HG02870 (cell line): Measurements from ENCODE around the gene S100PBP.

Experiments used
- ATAC-seq: cut with Tn5 transposase; IDR thresholded peaks from one replicate; pipeline ENCODE4 v1.9.1; 2021; ENCODE audit warnings: mild to moderate bottlenecking, moderate library complexity; ENCODE audit not compliant: unreplicated experiment

Gene S100PBP

DNA sequence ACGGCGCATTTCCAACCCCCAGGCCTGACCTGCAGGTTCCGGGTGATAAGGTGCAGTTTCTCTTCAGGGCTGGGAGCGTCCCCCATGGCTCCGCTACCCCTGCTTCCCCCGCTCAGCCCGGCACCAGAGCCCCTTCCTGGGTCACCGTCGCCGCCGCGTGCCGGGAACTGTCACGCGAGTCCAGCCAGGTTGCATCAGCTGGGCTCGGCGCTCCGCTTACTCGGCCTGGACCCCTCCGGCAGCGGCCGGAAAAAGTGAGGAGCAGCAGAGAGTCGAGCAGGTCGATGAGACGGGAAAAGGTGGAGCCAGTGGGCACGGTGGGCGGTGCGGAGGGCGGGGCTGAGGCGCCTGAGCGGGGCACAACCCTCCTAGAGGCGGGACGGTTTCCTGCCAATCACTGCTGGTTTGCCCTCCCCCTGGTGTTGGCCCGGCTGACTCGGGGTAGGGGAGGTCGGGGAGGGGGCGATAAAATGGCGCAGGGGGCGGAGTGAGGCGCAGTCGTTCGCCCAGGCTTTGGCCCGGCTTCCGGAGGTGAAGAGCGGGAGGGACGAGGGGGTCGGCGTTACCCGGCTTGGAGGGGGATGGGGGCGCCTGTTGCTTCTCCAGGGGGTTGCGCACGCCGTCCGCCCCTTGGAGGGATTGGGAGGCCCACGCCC, at the start of gene S100PBP, which contains the start of gene YARS1:
Gene S100PBP, plus strand, starts transcription at position 495 of the 656 bp plus-strand sequence. CDS start 8,447 bp downstream, outside the sequence.
Gene YARS1, minus strand, starts transcription at position 200 of the 656 bp plus-strand sequence. Its CDS starts 114 bp downstream, at position 86.
- ATAC-seq, result peak; percentile 78

DNA sequence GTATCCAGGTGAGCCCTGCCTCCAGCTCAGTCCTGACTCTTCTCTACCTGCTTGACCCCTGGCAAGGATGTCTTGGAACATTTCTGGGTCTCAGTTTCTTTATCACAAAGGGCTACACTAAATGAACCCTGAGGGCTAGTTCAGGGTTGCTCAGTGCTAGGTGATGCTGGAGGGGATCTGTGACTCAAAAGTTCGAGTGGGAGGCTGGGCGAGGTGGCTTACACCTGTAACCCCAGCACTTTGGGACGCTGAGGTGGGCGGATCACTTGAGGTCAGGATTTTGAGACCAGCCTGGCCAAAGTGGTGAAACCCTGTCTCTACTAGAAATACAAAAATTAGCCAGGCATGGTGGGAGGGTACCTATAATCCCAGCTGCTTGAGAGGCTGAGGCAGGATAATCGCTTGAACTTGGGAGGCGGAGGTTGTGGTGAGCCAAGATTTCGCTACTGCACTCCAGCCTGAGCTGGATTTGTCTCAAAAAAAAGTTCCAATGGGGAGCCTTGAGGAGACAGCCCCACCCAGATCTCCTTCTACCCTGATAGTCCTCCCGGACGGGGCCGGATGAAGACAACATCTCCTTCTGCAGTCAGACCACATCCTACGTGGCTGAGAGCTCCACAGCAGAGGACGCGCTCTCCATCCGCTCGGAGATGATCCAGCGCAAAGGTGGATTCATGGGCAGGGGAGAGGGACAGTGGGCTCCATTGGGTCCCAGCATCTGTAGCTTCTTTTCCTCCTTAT, 49.2 kb upstream of the S100PBP start:
- no peak for ATAC-seq

DNA sequence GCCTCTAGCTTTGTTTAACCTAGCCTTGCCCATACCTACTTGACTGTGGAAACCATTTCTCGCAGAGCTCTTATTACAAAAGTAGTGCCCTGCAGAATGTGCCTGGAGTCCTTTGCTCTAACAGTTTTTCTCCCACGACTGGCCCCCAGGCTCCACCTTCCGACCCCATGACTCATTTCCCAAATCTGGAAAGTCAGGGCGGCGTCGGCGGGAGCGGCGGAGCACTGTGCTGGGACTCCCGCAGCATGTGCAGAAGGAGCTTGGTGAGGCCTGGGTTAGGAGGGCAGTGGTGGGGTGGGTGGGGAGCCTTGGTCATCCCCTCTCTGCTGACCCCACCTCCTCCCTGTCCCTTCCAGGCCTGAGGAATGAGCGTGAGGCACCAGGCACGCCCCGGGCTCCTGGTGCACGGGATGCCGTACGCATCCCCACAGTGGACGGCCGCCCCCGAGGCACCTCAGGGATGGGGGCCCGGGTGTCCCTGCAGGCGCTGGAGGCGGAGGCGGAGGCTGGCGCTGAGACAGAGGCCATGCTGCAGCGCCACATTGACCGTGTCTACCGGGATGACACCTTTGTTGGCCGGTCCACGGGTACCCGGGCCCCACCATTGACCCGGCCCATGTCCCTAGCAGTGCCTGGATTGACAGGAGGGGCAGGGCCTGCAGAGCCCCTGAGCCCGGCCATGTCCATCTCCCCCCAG, 47.8 kb upstream of the S100PBP start:
- no peak for ATAC-seq

DNA sequence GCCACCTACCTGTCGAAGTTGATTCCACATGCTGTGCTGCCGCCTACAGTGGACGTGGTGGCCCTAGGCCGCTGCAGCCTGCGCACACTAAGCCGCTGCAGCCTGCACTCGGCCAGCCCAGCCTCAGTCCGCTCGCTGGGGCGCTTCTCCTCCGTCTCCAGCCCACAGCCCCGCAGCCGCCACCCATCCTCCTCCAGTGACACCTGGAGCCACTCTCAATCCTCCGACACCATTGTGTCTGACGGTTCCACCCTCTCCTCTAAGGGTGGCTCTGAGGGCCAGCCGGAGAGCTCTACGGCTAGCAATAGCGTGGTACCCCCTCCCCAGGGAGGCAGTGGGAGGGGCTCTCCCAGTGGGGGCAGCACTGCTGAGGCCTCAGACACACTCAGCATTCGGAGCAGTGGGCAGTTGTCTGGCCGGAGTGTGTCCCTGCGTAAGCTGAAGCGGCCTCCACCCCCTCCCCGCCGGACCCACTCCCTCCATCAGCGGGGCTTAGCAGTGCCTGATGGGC, 47.2 kb upstream of the S100PBP start:
- ATAC-seq, result no peak

DNA sequence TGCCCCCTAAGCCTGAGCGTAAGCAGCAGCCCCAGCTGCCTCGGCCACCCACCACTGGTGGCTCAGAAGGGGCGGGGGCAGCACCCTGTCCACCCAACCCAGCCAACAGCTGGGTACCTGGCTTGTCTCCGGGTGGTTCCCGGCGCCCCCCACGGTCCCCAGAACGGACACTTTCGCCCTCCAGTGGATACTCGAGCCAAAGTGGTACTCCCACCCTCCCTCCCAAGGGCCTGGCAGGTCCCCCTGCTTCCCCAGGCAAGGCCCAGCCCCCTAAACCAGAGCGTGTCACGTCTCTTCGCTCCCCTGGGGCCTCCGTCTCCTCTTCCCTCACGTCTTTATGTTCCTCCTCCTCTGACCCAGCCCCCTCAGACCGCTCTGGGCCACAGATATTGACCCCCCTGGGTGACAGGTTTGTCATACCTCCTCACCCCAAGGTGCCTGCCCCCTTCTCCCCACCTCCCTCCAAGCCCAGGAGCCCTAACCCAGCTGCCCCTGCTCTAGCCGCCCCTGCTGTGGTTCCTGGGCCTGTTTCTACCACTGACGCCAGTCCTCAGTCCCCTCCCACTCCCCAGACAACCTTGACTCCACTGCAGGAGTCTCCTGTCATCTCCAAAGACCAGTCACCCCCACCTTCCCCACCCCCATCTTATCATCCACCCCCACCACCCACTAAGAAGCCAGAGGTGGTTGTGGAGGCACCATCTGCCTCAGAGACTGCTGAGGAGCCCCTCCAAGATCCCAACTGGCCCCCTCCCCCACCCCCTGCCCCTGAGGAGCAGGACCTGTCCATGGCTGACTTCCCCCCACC, 46.5 kb upstream of the S100PBP start:
- ATAC-seq, result no peak

DNA sequence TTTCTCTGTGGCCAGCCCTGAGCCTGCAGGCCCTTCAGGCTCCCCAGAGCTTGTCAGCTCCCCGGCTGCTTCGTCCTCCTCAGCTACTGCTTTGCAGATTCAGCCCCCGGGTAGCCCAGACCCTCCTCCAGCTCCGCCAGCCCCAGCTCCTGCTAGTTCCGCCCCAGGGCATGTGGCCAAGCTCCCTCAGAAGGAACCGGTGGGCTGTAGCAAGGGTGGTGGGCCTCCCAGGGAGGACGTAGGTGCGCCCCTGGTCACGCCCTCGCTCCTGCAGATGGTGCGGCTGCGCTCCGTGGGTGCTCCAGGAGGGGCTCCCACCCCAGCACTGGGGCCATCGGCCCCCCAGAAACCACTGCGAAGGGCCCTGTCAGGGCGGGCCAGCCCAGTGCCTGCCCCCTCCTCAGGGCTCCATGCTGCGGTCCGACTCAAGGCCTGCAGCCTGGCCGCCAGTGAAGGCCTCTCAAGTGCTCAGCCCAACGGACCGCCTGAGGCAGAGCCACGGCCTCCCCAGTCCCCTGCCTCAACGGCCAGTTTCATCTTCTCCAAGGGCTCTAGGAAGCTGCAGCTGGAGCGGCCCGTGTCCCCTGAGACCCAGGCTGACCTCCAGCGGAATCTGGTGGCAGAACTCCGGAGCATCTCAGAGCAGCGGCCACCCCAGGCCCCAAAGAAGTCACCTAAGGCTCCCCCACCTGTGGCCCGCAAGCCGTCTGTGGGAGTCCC, 45.7 kb upstream of the S100PBP start:
- ATAC-seq, result no peak

DNA sequence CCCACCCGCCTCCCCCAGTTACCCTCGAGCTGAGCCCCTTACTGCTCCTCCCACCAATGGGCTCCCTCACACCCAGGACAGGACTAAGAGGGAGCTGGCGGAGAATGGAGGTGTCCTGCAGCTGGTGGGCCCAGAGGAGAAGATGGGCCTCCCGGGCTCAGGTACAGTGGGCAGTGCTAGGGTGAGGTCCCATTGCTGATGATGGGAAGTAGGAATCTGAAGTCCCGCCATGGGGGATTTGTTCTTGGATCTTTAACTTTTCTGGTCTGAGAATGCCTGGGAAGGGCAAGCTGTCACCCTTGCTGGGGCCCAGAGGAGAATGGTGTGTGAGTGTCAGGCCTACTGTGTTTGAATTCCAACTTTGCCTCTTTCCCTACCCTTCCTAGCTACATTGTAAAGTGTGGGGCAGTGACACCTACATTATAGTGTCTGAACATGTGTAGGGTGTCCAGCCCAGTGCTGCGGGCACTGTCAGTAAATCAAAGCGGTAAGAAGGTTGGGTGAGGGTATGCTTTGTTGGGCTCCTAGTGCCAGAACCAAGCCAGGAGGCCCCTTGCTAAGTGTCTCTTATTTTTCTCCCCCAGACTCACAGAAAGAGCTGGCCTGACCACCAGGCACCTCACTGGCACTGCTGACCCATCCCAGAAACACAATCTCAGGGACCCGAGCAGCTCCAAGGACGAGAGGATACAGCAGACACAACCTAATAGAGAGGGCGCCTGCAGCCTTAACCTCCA, 45.0 kb upstream of the S100PBP start:
- ATAC-seq, result no peak

DNA sequence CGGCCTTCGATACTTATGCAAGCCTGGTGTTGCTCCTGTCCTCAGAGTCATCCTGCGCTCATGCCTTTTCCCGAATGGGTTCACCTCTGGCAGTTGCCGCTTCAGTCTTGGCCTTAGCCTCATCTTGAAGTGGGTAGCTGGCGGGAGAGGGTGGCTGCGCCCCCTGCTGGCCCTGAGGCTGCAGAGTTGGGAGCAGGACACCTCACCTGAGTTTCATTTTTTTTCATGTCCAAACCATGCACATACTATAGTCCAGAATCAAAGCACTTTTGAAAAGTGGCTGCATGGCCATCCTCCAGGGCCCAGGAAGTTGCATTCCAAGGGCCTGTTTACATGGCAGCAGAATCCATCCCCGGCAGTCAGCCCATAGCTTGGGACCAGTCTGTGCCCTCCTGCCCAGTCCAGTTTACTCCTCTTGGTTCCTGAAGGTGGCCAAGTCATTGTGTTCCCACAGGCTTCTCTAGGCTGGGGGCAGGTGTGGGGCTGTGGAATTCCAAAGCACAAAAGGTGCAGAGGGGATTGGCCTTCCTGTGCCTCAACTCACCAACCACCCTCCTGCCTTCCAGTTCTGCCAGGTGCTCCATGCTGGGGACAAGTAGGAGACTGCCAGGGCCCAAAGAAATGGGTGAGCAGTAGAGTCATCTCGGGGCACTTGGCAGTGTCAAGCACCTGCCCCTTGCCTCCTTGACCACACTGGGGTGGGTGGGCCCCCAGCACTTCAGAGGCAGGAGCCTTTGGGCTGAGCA, 44.3 kb upstream of the S100PBP start:
- ATAC-seq, result no peak

DNA sequence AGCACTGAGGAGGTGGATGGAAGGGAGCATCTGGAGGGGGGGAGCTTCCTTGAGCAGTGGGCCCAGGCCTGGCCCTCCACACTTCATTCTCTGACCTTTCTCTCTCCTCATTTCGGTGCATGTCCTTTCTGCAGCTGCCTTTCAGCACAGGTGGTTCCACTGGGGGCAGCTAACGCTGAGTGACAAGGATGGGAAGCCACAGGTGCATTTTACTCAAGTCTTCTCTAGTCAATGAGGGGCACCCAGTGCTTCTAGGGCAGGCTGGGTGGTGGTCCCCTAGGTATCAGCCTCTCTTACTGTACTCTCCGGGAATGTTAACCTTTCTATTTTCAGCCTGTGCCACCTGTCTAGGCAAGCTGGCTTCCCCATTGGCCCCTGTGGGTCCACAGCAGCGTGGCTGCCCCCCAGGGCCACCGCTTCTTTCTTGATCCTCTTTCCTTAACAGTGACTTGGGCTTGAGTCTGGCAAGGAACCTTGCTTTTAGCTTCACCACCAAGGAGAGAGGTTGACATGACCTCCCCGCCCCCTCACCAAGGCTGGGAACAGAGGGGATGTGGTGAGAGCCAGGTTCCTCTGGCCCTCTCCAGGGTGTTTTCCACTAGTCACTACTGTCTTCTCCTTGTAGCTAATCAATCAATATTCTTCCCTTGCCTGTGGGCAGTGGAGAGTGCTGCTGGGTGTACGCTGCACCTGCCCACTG, 43.5 kb upstream of the S100PBP start:
- ATAC-seq, result no peak

DNA sequence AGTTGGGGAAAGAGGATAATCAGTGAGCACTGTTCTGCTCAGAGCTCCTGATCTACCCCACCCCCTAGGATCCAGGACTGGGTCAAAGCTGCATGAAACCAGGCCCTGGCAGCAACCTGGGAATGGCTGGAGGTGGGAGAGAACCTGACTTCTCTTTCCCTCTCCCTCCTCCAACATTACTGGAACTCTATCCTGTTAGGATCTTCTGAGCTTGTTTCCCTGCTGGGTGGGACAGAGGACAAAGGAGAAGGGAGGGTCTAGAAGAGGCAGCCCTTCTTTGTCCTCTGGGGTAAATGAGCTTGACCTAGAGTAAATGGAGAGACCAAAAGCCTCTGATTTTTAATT, 43.0 kb upstream of the S100PBP start:
- ATAC-seq, result no peak

DNA sequence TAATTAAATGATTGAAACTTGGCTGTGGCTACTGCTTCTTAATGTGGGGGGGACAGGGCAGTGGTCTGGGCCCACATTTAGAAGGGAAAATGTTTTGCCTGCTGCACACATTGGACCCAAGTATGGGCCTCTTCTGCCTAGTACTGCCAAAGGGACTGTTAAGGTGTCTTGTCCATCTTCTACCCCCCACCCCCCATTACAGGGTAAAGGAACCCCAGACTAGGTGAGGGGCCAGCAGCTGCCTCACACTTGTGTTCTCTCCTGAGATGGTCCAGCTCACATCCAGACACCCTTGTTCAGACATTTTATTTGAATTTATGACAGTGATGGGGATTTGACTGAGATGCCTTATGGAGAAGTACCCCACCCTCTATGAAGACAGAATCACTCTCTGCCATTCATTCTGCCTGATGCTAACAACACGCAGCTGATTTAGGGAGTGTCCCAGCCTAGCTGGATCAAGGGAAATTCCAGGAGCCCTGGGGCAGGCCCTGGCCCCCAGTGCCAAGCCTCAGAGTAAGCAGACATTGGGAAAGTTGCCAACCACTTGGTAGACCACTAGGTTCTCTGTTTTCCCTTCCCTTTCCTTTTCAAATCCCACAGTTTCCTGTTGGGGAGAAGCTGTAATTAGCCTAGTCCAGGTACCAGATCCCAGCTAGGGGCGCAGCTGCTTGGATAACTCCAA, 42.4 kb upstream of the S100PBP start:
- ATAC-seq, result no peak

DNA sequence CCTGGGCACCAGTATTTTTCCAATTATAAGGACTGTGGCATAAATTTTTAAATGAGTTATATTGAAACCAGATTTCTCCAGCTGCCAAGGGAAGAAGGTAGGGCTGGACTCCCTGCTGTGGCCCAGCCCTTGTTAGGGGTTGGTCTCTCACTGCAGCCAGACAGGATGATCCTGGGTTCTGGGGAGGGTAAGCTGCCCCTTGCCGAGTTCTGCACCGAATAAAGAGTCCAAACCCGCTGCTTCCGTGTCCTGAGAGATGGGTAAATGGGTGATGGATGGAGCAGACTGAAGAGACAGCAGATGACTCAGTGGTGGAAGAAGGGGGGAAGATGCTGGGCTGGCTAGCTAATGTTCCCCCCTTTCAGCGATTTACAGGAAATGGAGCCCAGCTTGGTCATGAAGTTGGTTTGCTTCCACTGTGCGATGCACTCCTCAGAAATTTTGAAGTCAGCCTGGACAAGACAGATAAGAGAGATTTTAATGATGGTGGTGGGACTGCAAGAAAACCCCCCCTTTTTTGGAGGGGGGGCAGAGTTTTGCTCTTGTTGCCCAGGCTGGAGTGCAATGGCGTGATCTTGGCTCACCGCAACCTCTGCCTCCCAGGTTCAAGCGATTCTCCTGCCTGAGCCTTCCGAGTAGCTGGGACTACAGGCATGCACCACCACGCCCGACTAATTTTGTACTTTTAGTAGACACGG, 41.7 kb upstream of the S100PBP start:
- no peak for ATAC-seq

DNA sequence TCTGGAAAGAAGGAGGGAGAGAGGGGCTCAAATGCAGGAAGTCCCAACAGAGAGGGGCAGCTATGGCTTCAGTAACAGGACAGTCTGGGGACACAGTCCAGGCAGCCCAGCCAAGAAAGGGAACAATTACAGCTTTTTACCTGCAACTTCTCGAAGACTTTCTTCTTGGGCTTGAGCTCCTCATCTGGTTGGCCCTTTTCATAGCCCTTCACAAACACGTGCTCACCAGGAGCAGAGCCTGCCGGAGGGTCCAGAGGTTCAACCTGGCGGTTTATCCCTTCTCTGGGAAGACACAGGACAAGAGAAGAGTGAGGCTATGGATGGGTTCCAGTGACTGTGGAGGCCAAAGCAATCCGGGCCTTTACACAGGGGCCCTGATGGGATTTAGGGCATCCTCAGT, 38.2 kb upstream of the S100PBP start:
- no peak for ATAC-seq

DNA sequence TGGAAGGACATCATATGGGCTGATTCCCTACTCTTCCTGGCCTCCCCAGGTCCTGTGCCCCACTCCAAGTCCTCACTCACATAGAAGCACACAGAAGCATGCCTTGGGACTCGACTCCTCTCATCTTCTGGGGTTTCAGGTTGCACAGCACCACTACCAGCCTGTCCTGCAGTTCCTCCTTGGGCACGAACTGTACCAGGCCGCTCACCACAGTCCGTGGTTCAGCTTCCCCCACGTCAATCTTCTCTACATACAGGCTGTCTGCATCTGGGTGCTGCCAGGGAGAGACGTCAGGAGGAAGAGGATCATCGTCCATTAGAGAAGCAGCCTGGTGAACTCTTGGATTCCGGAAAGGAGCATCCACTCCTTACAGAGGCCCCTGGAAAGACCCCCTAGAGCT, 37.4 kb upstream of the S100PBP start:
- ATAC-seq, result no peak

DNA sequence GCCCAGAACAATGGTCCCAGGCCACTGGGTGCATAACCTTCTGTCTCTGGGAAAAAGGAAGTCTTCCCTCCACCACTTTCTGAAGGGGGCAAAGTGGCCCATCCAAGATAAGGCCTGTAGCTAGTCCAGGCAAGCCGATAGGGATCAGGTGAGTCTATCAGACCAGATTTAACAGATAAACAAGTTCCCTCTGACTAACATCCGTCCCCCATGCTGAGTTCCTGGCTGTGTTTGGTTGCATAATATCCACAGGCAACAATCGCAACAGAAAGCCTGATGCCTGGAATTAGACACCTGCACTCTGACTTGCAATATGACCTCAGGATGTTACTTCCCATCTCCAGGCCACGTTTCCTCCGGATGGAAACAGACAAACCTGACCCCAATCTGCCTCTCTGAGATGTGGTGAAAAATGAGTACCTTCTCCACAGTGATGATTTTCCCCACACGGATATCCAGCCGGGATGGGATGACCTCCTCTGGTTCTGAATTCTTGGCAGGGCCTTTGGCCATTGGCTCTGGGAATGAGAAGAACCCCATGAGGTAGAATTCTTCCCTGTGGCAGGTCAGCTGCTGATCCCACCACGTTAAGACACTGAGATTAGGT, 36.7 kb upstream of the S100PBP start:
- ATAC-seq, result no peak

DNA sequence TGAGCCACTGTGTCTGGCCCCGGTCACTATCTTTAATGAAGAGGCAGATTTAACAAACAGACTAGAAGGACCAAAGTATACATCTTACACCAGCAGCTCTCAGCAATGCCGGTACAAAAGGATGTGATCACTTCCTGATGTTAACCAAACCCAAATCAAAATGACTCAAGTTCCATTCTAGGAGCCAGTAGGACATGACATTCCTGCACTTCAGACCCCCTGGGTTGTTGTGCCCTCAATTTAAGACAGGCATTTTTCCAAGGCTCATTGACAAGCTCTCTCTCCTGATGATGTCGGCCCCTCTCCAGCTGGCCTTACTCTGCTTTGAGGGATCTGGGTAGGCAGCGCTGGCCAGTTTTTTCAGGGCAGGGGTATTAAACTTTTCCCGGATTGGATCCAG, 35.4 kb upstream of the S100PBP start:
- ATAC-seq, result no peak

DNA sequence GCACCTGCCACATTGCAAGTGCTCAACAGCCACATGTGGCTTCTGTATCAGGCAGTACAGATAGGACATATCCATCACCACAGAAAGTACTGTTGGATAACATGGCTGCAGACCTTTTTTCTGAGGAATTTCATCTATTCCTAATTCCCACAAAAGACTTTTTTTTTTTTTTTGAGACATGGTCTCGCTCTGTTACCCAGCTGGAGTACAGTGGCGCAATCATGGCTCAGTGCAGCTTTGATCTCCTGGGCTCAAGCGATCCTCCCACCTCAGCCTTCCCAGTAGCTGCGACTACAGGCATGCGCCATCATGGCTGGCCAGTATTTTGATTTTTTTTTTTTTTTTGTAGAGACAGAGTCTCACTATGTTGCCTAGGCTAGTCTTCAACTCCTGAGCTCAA, 33.6 kb upstream of the S100PBP start:
- ATAC-seq, result no peak
